ENCODE measurements around the gene SETDB1. TPM values are rescaled to one million over a fixed set of nuclear protein-coding genes. Genes with fewer than 3 reads are reported as not detected.

The SETDB1 gene
- polyA plus RNA-seq, 1 of the 3 experiments (the other 2 are of a cell fraction) = 29.9 TPM

- H3K27ac ChIP-seq (ENCODE audit: low read depth in 2 of 2, low read length in 1 of 2) = peak overlapping the region; percentile 35 to 60; a peak in 2 of 4 replicates
- peak overlapping the region; percentile 37; the same call in 1 of the 2 replicates for H3K4me2 ChIP-seq
- peak; percentile 92 for DNase-seq
- H3K9ac ChIP-seq = peak overlapping the region; percentile 11; the same call in 1 of the 2 replicates
- peak overlapping the region; percentile 80 for H2AFZ ChIP-seq (ENCODE audit: low read depth)
- WGBS (ENCODE audit: low lambda C conversion rate) = 32% methylated on average over 17 of the region's 23 CpGs
- no peaks in the 10 kb centered on the region for H3K9me2 ChIP-seq
- H3K4me1 ChIP-seq (ENCODE audit: control insufficient read depth in 1 of 2, insufficient read depth in 2 of 2, low read depth in 1 of 2, low read length in 1 of 2) = peaks cover 23 to 28% of the 10 kb centered on the region in 2 experiments
- H3K9me3 ChIP-seq = no peaks in the 10 kb centered on the region
- peaks cover 8% of the 10 kb centered on the region; the same call in 1 of the 2 replicates for H3K79me2 ChIP-seq (ENCODE audit: insufficient read depth)
- peak; percentile 76 for TF ChIP-seq RAD21 (IDR thresholded peaks at IDR 0.05; ENCODE audit: low read length)
- TF ChIP-seq EZH2phosphoT487 (IDR thresholded peaks at IDR 0.05; ENCODE audit: borderline replicate concordance, low read depth) = no peak
- no peak for TF ChIP-seq EP300 (IDR thresholded peaks at IDR 0.05; ENCODE audit: borderline replicate concordance in 1 of 2, low read depth in 1 of 2, low read length in 1 of 2)
- peak; percentile 78 for TF ChIP-seq RCOR1 (IDR thresholded peaks at IDR 0.05; ENCODE audit: low read length)
- TF ChIP-seq GABPA (IDR thresholded peaks at IDR 0.05; ENCODE audit: low read depth) = no peak
- TF ChIP-seq, protein P1, sequence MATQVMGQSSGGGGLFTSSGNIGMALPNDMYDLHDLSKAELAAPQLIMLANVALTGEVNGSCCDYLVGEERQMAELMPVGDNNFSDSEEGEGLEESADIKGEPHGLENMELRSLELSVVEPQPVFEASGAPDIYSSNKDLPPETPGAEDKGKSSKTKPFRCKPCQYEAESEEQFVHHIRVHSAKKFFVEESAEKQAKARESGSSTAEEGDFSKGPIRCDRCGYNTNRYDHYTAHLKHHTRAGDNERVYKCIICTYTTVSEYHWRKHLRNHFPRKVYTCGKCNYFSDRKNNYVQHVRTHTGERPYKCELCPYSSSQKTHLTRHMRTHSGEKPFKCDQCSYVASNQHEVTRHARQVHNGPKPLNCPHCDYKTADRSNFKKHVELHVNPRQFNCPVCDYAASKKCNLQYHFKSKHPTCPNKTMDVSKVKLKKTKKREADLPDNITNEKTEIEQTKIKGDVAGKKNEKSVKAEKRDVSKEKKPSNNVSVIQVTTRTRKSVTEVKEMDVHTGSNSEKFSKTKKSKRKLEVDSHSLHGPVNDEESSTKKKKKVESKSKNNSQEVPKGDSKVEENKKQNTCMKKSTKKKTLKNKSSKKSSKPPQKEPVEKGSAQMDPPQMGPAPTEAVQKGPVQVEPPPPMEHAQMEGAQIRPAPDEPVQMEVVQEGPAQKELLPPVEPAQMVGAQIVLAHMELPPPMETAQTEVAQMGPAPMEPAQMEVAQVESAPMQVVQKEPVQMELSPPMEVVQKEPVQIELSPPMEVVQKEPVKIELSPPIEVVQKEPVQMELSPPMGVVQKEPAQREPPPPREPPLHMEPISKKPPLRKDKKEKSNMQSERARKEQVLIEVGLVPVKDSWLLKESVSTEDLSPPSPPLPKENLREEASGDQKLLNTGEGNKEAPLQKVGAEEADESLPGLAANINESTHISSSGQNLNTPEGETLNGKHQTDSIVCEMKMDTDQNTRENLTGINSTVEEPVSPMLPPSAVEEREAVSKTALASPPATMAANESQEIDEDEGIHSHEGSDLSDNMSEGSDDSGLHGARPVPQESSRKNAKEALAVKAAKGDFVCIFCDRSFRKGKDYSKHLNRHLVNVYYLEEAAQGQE (IDR thresholded peaks at IDR 0.05; ENCODE audit: low read depth, low read length) = 0 out of 2 replicates have a peak, but pooled peaks have one; percentile 57
- TF ChIP-seq SMC3 (IDR thresholded peaks at IDR 0.05; ENCODE audit: low read depth, low read length) = peak; percentile 85
- TF ChIP-seq, protein P2, sequence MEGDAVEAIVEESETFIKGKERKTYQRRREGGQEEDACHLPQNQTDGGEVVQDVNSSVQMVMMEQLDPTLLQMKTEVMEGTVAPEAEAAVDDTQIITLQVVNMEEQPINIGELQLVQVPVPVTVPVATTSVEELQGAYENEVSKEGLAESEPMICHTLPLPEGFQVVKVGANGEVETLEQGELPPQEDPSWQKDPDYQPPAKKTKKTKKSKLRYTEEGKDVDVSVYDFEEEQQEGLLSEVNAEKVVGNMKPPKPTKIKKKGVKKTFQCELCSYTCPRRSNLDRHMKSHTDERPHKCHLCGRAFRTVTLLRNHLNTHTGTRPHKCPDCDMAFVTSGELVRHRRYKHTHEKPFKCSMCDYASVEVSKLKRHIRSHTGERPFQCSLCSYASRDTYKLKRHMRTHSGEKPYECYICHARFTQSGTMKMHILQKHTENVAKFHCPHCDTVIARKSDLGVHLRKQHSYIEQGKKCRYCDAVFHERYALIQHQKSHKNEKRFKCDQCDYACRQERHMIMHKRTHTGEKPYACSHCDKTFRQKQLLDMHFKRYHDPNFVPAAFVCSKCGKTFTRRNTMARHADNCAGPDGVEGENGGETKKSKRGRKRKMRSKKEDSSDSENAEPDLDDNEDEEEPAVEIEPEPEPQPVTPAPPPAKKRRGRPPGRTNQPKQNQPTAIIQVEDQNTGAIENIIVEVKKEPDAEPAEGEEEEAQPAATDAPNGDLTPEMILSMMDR (IDR thresholded peaks at IDR 0.05) = peak; percentile 100
- peak; percentile 25 for TF ChIP-seq CHD2 (IDR thresholded peaks at IDR 0.05; ENCODE audit: low read length, partially characterized antibody)
- no peak for TF ChIP-seq JUND (IDR thresholded peaks at IDR 0.05)
- TF ChIP-seq MAX (IDR thresholded peaks at IDR 0.05; ENCODE audit: low read depth) = peak; percentile 54; the same call in 1 of the 2 replicates
- TF ChIP-seq TAF1 (IDR thresholded peaks at IDR 0.05; ENCODE audit: borderline replicate concordance, low read depth, low read length) = 0 out of 2 replicates have a peak, but pooled peaks have one; percentile 25
- peak; percentile 32; the same call in 1 of the 2 replicates for TF ChIP-seq MXI1 (IDR thresholded peaks at IDR 0.05; ENCODE audit: low read depth, low read length)
- TF ChIP-seq NFIC (IDR thresholded peaks at IDR 0.05; ENCODE audit: borderline replicate concordance) = peak; percentile 58; the same call in 1 of the 2 replicates
- peaks cover 23% of the 10 kb centered on the region for H3F3A ChIP-seq (replicated peaks; ENCODE audit: insufficient read depth)
- H3K27me3 ChIP-seq (ENCODE audit: insufficient read depth) = no peaks in the 10 kb centered on the region
- H3K36me3 ChIP-seq (replicated peaks in 1 of 2; ENCODE audit: control insufficient read depth in 1 of 2, insufficient read depth in 2 of 2, low read length in 1 of 2) = no peaks in the 10 kb centered on the region
- ChIA-PET POLR2A (interaction anchor here (0.9 kb wide), 1 partner anchor 15 kb away, joined by 3 read pairs; no protein-coding TSS in a partner anchor), CTCF (interaction anchor here (0.6 to 17.0 kb wide), 12 partner anchors 8 to 121 kb away, joined by 3 to 371 read pairs (median 3); partner anchors contain the start of genes MINDY1 and MLLT11)
- H4K20me1 ChIP-seq (ENCODE audit: insufficient read depth) = no peaks in the 10 kb centered on the region
- H3K4me3 ChIP-seq (ENCODE audit: low read depth in 2 of 2, low read length in 1 of 2) = peak overlapping the region in 1 of 2 experiments; percentile 39; a peak in 1 of 4 replicates
Observed at GRCh38 chr1:150979092-150980056, 53.2 kb downstream of the SETDB1 start.
